OCI-LY7 (cell line): ENCODE measurements around the gene MESP1. TPM values are rescaled to one million over a fixed set of nuclear protein-coding genes. Genes with fewer than 3 reads are reported as not detected.

Experiments
- BruUV-seq: library from RNA; stranded (reverse); fragments of 400-500 nt; replicated peaks from 2 replicates; lab custom pipeline; 2021; lab: Mats Ljungman, UMichigan
- CTCF ChIA-PET: fragments of 300-600 bp; sonication (Branson Sonifier 250); formaldehyde crosslinking; loops from one replicate; lab custom pipeline; 2022; ENCODE audit warnings: antibody characterized with exemption; ENCODE audit not compliant: unreplicated experiment; lab: Charles Lee
- POLR2A ChIA-PET: fragments of 300-600 bp; sonication (Branson Sonifier 250); formaldehyde crosslinking; loops from one replicate; lab custom pipeline; 2022; ENCODE audit warnings: antibody characterized with exemption; lab: Charles Lee
- DNase-seq: peaks from one replicate; pipeline ENCODE4 v3.0.0-alpha.2; 2015; ENCODE audit warnings: low spot score
- H2AFZ ChIP-seq: fragments of 200-600 bp; sonication (generic), shearing (Covaris generic); 2 replicates; pipeline ENCODE4 v1.6.1; 2014; ENCODE audit warnings: mild to moderate bottlenecking, antibody characterized with exemption, low read length, moderate library complexity
- H3K27ac ChIP-seq: fragments of 200-600 bp; sonication (generic); 2 replicates; pipeline ENCODE4 v1.5.1; 2014; ENCODE audit warnings: mixed run types, low read depth, mild to moderate bottlenecking, moderate library complexity, low read length, inconsistent platforms; ENCODE audit not compliant: poor library complexity, severe bottlenecking
- H3K36me3 ChIP-seq: fragments of 200-600 bp; sonication (generic); 2 replicates; pipeline ENCODE4 v1.6.1; 2014; ENCODE audit warnings: mild to moderate bottlenecking, antibody characterized with exemption, low read length, moderate library complexity, mixed read lengths; ENCODE audit not compliant: insufficient read depth
- H3K4me1 ChIP-seq: fragments of 200-600 bp; sonication (generic); 2 replicates; pipeline ENCODE4 v1.5.1; 2014; ENCODE audit warnings: mild to moderate bottlenecking, low read length; ENCODE audit not compliant: insufficient read depth, poor library complexity, severe bottlenecking
- H3K4me2 ChIP-seq: fragments of 200-600 bp; sonication (generic); 2 replicates; pipeline ENCODE4 v1.6.1; 2014; ENCODE audit warnings: mild to moderate bottlenecking, low read length
- H3K4me3 ChIP-seq: fragments of 200-600 bp; sonication (generic); 2 replicates; pipeline ENCODE4 v1.5.1; 2014; ENCODE audit warnings: mild to moderate bottlenecking, low read depth, low read length; ENCODE audit not compliant: poor library complexity, severe bottlenecking
- H3K79me2 ChIP-seq: fragments of 200-600 bp; sonication (generic); 2 replicates; pipeline ENCODE4 v1.6.1; 2016; ENCODE audit warnings: low read depth, mild to moderate bottlenecking, low read length, moderate library complexity, mixed read lengths; ENCODE audit not compliant: insufficient read depth
- H3K9me2 ChIP-seq: fragments of 200-600 bp; sonication (generic); 2 replicates; pipeline ENCODE4 v1.6.1; 2016; ENCODE audit warnings: mild to moderate bottlenecking, low read length, mixed read lengths; ENCODE audit not compliant: insufficient read depth
- H3K9me3 ChIP-seq: fragments of 200-600 bp; sonication (generic); 2 replicates; pipeline ENCODE4 v1.6.1; 2014; ENCODE audit warnings: mild to moderate bottlenecking, mixed run types, low read length, mixed read lengths
- H4K20me1 ChIP-seq: fragments of 200-600 bp; sonication (generic); 2 replicates; pipeline ENCODE4 v1.6.1; 2014; ENCODE audit warnings: mild to moderate bottlenecking, antibody characterized with exemption, low read length, moderate library complexity, mixed read lengths; ENCODE audit not compliant: insufficient read depth
- CTCF ChIP-seq: fragments of 200-600 bp; sonication (generic); conservative IDR thresholded peaks from 2 replicates; pipeline ENCODE4 v1.5.1; 2014; ENCODE audit warnings: mild to moderate bottlenecking, antibody characterized with exemption, low read length, moderate library complexity, mixed read lengths
- EZH2phosphoT487 ChIP-seq: fragments of 200-600 bp; sonication (generic); IDR thresholded peaks from 2 replicates; pipeline ENCODE4 v1.6.1; 2018; ENCODE audit warnings: low read depth, borderline replicate concordance, mild to moderate bottlenecking, mixed run types, antibody characterized with exemption, low read length, moderate library complexity, mixed read lengths
- intact Hi-C: fragments of 100-400 bp; cut with micrococcal nuclease; formaldehyde crosslinking; loops from one replicate; pipeline ENCODE4 v1.10.0; 2022; ENCODE audit not compliant: unreplicated experiment
- total RNA-seq, 2 experiments: library from RNA; depleted of rRNA in 1 of 2; stranded (reverse); fragments of >200 nt in 1 of 2; shearing (Covaris generic) in 1 of 2; gene quantifications; 2 replicates each; pipeline ENCODE4 v1.2.3, GENCODE V29; 2014 to 2022

MESP1 gene
- total RNA-seq, 2 experiments from 2014 or later, result 3.5 TPM; not detected in 1

GRCh38 chr15:89731275-89731674, 19.8 kb downstream of the MESP1 start:
- Histone ChIP-seq H3K4me2 (no peak overlapping the region), H3K36me3 (no peaks in the 10 kb centered on the region), H4K20me1 (no peaks in the 10 kb centered on the region), H3K9me2 (no peaks in the 10 kb centered on the region), H3K9me3 (no peaks in the 10 kb centered on the region), H2AFZ (no peak overlapping the region), H3K4me3 (no peak overlapping the region), H3K4me1 (no peaks in the 10 kb centered on the region), H3K27ac (no peak overlapping the region), H3K79me2 (no peaks in the 10 kb centered on the region)
- BruUV-seq, result no TSS peak
- intact Hi-C loops, result no loop called here
- POLR2A ChIA-PET, result no interaction called here
- TF ChIP-seq CTCF, result no peak
- no peak for TF ChIP-seq EZH2phosphoT487
- CTCF ChIA-PET, result no interaction called here
- no peak for DNase-seq

GRCh38 chr15:89728254-89728653, 22.8 kb downstream of the MESP1 start:
- Histone ChIP-seq H2AFZ (no peak overlapping the region), H3K4me1 (no peaks in the 10 kb centered on the region), H3K36me3 (no peaks in the 10 kb centered on the region), H3K79me2 (no peaks in the 10 kb centered on the region), H3K4me3 (no peak overlapping the region), H3K27ac (no peak overlapping the region), H3K9me2 (no peaks in the 10 kb centered on the region), H3K4me2 (no peak overlapping the region), H3K9me3 (peaks cover 11% of the 10 kb centered on the region), H4K20me1 (no peaks in the 10 kb centered on the region)
- TF ChIP-seq CTCF (no peak), EZH2phosphoT487 (no peak)
- intact Hi-C loops, result no loop called here
- no TSS peak for BruUV-seq
- ChIA-PET POLR2A (interaction anchor here (0.6 to 1.3 kb wide), 3 partner anchors 10 to 121 kb away, joined by 3 read pairs; no protein-coding TSS in a partner anchor), CTCF (no interaction called here)
- DNase-seq, result no peak

- Histone ChIP-seq H3K79me2 (no peaks in the 10 kb centered on the region), H3K4me2 (no peak overlapping the region), H3K9me3 (peaks cover 11% of the 10 kb centered on the region), H3K27ac (no peak overlapping the region), H4K20me1 (no peaks in the 10 kb centered on the region), H3K4me3 (no peak overlapping the region), H3K9me2 (no peaks in the 10 kb centered on the region), H3K4me1 (no peaks in the 10 kb centered on the region), H2AFZ (no peak overlapping the region), H3K36me3 (no peaks in the 10 kb centered on the region)
- BruUV-seq, result no TSS peak
- no peak for TF ChIP-seq EZH2phosphoT487
- no peak for TF ChIP-seq CTCF
- intact Hi-C loops, result no loop called here
- CTCF ChIA-PET, result no interaction called here
- POLR2A ChIA-PET, result no interaction called here
- DNase-seq, result no peak
Measured at GRCh38 chr15:89725064-89725463, 26.0 kb downstream of the MESP1 start.
